Inflammatory macrophage treated with lipopolysaccharide for 1 hour (primary cell): ENCODE measurements around the gene KIF1B.

Experiments
- DNase-seq, 2 donors: peaks; one replicate each; pipeline ENCODE4 v3.0.0-alpha.2; 2020 to 2022

The KIF1B gene

GRCh38 chr1:10242811-10243210, 32.4 kb downstream of the KIF1B start:
- DNase-seq = no peak

GRCh38 chr1:10245674-10246073, 35.3 kb downstream of the KIF1B start:
- DNase-seq = no peak

GRCh38 chr1:10249808-10250457, 39.6 kb downstream of the KIF1B start:
- DNase-seq = no peak

GRCh38 chr1:10250663-10251062, 40.3 kb downstream of the KIF1B start:
- DNase-seq = no peak

- peak; percentile 66 to 78 for DNase-seq
These were observed 41.1 kb downstream of the KIF1B start for GRCh38 chr1:10251325-10252108.

GRCh38 chr1:10252508-10252907, 42.1 kb downstream of the KIF1B start:
- DNase-seq = no peak

- no peak for DNase-seq
These were observed 42.8 kb downstream of the KIF1B start for GRCh38 chr1:10253149-10253548.

GRCh38 chr1:10253755-10254154, 43.4 kb downstream of the KIF1B start:
- DNase-seq = peak; percentile 54 to 73

- DNase-seq = peak in 1 of 2 donors; percentile 8
These were observed 47.5 kb downstream of the KIF1B start for GRCh38 chr1:10257851-10258250.

- DNase-seq = peak; percentile 28 to 58
These were observed 49.2 kb downstream of the KIF1B start for GRCh38 chr1:10259547-10259946.

- no peak for DNase-seq
These were observed 53.2 kb downstream of the KIF1B start for GRCh38 chr1:10263450-10264082.

- DNase-seq = no peak
These were observed 54.7 kb downstream of the KIF1B start for GRCh38 chr1:10265027-10265426.

- DNase-seq = no peak
These were observed 55.5 kb downstream of the KIF1B start for GRCh38 chr1:10265900-10266299.

GRCh38 chr1:10267319-10267718, 56.9 kb downstream of the KIF1B start:
- no peak for DNase-seq

GRCh38 chr1:10267921-10268320, 57.6 kb downstream of the KIF1B start:
- DNase-seq = no peak

GRCh38 chr1:10271090-10271489, 60.7 kb downstream of the KIF1B start:
- DNase-seq = no peak

GRCh38 chr1:10271869-10272268, 61.5 kb downstream of the KIF1B start:
- DNase-seq = no peak

- no peak for DNase-seq
These were observed 61.9 kb downstream of the KIF1B start for GRCh38 chr1:10272274-10272673.

- no peak for DNase-seq
These were observed 68.5 kb downstream of the KIF1B start for GRCh38 chr1:10278880-10279279.

GRCh38 chr1:10280439-10281350, 70.3 kb downstream of the KIF1B start:
- DNase-seq = no peak

GRCh38 chr1:10283318-10283984, 73.1 kb downstream of the KIF1B start:
- no peak for DNase-seq

GRCh38 chr1:10286244-10286643, 75.9 kb downstream of the KIF1B start:
- DNase-seq = no peak
